GM12878 (cell line): ENCODE measurements around the gene RB1. TPM values are rescaled to one million over a fixed set of nuclear protein-coding genes. Genes with fewer than 3 reads are reported as not detected.

Experiments used
- ATF2 ChIP-seq: IDR thresholded peaks from 2 replicates; pipeline ENCODE4 v1.6.1; 2012; ENCODE audit warnings: low read length, inconsistent platforms
- BMI1 ChIP-seq: fragments of 450-650 bp; IDR thresholded peaks from 2 replicates; pipeline ENCODE4 v1.6.1; 2016; ENCODE audit warnings: mild to moderate bottlenecking, moderate library complexity, borderline replicate concordance
- CUX1 ChIP-seq: IDR thresholded peaks from 2 replicates; pipeline ENCODE4 v1.6.1; 2012; ENCODE audit warnings: improper control_type of control experiment, low read depth, low read length; ENCODE audit not compliant: insufficient replicate concordance
- EGR1 ChIP-seq, 2 experiments: IDR thresholded peaks; 1 replicate in 1 of 2; 2 replicates in 1 of 2; pipeline ENCODE4 v1.6.1; 2011 to 2012; ENCODE audit warnings: low read depth in 2 of 2, low read length in 2 of 2, borderline replicate concordance in 1 of 2, mild to moderate bottlenecking in 1 of 2, moderate library complexity in 1 of 2
- GABPA ChIP-seq: IDR thresholded peaks from 2 replicates; pipeline ENCODE4 v1.6.1; 2014; ENCODE audit warnings: antibody characterized with exemption, low read depth, mild to moderate bottlenecking, inconsistent platforms
- NKRF ChIP-seq: fragments of 450-650 bp; conservative IDR thresholded peaks from 2 replicates; pipeline ENCODE4 v1.6.1; 2017; ENCODE audit warnings: mild to moderate bottlenecking, moderate library complexity
- NR2C1 ChIP-seq: fragments of 450-650 bp; IDR thresholded peaks from 2 replicates; pipeline ENCODE4 v1.6.1; 2017; ENCODE audit warnings: antibody characterized with exemption, mild to moderate bottlenecking, moderate library complexity
- PBX3 ChIP-seq: IDR thresholded peaks from 2 replicates; pipeline ENCODE4 v1.6.1; 2011; ENCODE audit warnings: mild to moderate bottlenecking, low read depth, low read length, moderate library complexity; ENCODE audit not compliant: insufficient replicate concordance
- POLR2AphosphoS2 ChIP-seq: IDR thresholded peaks from 2 replicates; pipeline ENCODE4 v1.6.1; 2011; ENCODE audit warnings: low read depth, mild to moderate bottlenecking, low read length, improper control_type of control experiment, moderate library complexity
- PRDM15 ChIP-seq: fragments of 450-650 bp; formaldehyde crosslinking; IDR thresholded peaks from 2 replicates; pipeline ENCODE4 v1.4.0; 2020; ENCODE audit warnings: mild to moderate bottlenecking, moderate library complexity
- RUNX3 ChIP-seq: IDR thresholded peaks from 2 replicates; pipeline ENCODE4 v1.6.1; 2012; ENCODE audit warnings: low read length, inconsistent platforms
- SMAD5 ChIP-seq: IDR thresholded peaks from 2 replicates; pipeline ENCODE4 v1.6.1; 2016; ENCODE audit warnings: antibody characterized with exemption, low read depth
- SUZ12 ChIP-seq: fragments of 200-600 bp; sonication (generic); IDR thresholded peaks from one replicate; pipeline ENCODE4 v1.6.1; 2018; ENCODE audit warnings: antibody characterized with exemption, mild to moderate bottlenecking; ENCODE audit not compliant: unreplicated experiment
- TAF1 ChIP-seq: IDR thresholded peaks from 2 replicates; pipeline ENCODE4 v1.6.1; 2011; ENCODE audit warnings: mild to moderate bottlenecking, low read depth, low read length, borderline replicate concordance
- TCF3 ChIP-seq: IDR thresholded peaks from 2 replicates; pipeline ENCODE4 v1.6.1; 2012; ENCODE audit warnings: low read depth, mild to moderate bottlenecking, low read length, borderline replicate concordance; ENCODE audit not compliant: insufficient read depth
- polyA plus RNA-seq, 11 experiments: library from polyadenylated mRNA; depleted of rRNA in 4 of 11; unstranded in 6 of 11; stranded (reverse) in 5 of 11; fragments of >200 nt; fragmentation: Nextera tagmentation in 4 of 11; fragmentation: Illumina TruSeq in 1 of 11; extraction: Ambion mirVana in 4 of 11; extraction: Trizol in 1 of 11; gene quantifications; 1 replicate in 1 of 11; 2 replicates in 10 of 11; pipeline versions ENCODE4 v1.2.1 to v1.2.3, GENCODE V29; 2011 to 2016; ENCODE audit warnings: inconsistent platforms in 2 of 11, missing spikeins in 2 of 11, low read depth in 1 of 11
- total RNA-seq, 4 experiments: library from RNA; depleted of rRNA in 3 of 4; stranded (reverse); fragments of >200 nt in 3 of 4; fragmentation: Illumina TruSeq in 1 of 4; extraction: Trizol in 1 of 4; gene quantifications; 2 replicates each; pipeline versions ENCODE4 v1.2.1 to v1.2.3, GENCODE V29; 2013 to 2021

RB1 gene
- total and polyA plus RNA-seq, 10 of the 15 experiments (the other 5 are each of a cell fraction or from before 2014, with no cell fraction given), result 2.8 to 45.0 (median 8.3) TPM

GRCh38 chr13:48492470-48493065 lies 189.0 kb downstream of the RB1 start (continued):
- TF ChIP-seq TAF1 (0 out of 2 replicates have a peak, but pooled peaks have one; percentile 45), NR2C1 (no peak), GABPA (peak; percentile 62; the same call in 1 of the 2 replicates), SMAD5 (no peak), CUX1 (peak; percentile 71), EGR1 (IDR thresholded peaks at IDR 0.05; ENCODE audit: borderline replicate concordance in 1 of 2, low read depth in 2 of 2, low read length in 2 of 2) (peak in 1 of 2 experiments; percentile 82; a peak in 2 of 3 replicates), BMI1 (0 out of 2 replicates have a peak, but pooled peaks have one; percentile 14), ATF2 (peak; percentile 90), POLR2AphosphoS2 (no peak), PBX3 (peak; percentile 25), NKRF (no peak), RUNX3 (peak; percentile 92), TCF3 (peak; percentile 93), PRDM15 (CRISPR knock-in tag) (no peak), SUZ12 (no peak)
